ENCODE measurements around the gene SPATA6L. TPM values are rescaled to one million over a fixed set of nuclear protein-coding genes. Genes with fewer than 3 reads are reported as not detected.

SPATA6L gene
- polyA plus RNA-seq, 1 of the 3 experiments (the other 2 are of a cell fraction) = 0.44 TPM

DNA sequence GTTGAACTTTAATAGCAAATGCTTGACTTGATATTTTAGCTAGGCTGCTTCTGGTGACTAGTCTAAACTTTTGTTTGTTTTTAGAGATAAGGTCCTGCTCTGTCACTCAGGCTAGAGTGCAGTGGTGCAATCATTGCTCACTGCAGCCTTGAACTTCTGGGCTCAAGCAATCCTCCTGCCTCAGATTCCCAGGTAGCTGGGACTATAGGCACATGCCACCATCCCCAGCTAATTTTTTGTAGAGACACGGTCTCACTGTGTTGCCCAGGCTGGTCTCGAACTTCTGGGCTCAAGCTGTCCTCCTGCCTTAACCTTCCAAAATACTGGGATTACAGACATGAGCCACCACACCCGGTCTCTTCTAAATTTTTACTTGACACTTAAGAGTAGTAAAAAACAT is 33.8 kb upstream of the SPATA6L start:
- H3K36me3 ChIP-seq (replicated peaks in 1 of 2; ENCODE audit: control insufficient read depth in 1 of 2, insufficient read depth in 2 of 2, low read length in 1 of 2) = peaks cover 59 to 75% of the 10 kb centered on the region in 2 experiments

DNA sequence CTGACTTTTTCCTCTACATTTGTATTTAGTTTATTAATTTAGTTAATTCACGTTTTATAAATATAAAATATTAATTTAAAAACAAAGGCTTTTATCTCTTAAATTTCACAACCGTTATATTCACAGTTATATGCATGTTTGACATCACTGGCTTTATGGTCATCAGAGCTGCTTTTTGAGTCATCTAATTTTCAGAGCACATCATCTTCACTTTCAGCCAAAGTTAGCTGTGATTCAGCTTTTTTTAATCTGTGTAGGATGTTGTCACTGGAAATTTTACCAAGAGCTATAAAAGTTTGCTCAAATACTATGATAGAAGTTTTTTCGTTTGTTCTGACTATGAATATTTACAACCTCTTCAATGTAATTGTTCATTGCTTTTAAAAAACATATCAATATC is 25.5 kb upstream of the SPATA6L start:
- no peaks in the 10 kb centered on the region; a peak in 2 of 4 replicates for H3K4me1 ChIP-seq (ENCODE audit: control insufficient read depth in 1 of 2, insufficient read depth in 2 of 2, low read depth in 1 of 2, low read length in 1 of 2)
- peaks cover 10% of the 10 kb centered on the region for H3F3A ChIP-seq (replicated peaks; ENCODE audit: insufficient read depth)
- H2AFZ ChIP-seq (ENCODE audit: low read depth) = no peak overlapping the region
- no peaks in the 10 kb centered on the region for H3K9me2 ChIP-seq
- no peak overlapping the region for H3K9ac ChIP-seq
- TF ChIP-seq, protein P1, sequence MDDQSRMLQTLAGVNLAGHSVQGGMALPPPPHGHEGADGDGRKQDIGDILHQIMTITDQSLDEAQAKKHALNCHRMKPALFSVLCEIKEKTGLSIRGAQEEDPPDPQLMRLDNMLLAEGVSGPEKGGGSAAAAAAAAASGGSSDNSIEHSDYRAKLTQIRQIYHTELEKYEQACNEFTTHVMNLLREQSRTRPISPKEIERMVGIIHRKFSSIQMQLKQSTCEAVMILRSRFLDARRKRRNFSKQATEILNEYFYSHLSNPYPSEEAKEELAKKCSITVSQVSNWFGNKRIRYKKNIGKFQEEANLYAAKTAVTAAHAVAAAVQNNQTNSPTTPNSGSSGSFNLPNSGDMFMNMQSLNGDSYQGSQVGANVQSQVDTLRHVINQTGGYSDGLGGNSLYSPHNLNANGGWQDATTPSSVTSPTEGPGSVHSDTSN (IDR thresholded peaks at IDR 0.05) = no peak
- peak; percentile 13; the same call in 1 of the 2 replicates for TF ChIP-seq FOSL2 (IDR thresholded peaks at IDR 0.05; ENCODE audit: borderline replicate concordance, low read depth)
- ChIA-PET POLR2A (interaction anchor here (0.5 kb wide), 1 partner anchor 14 kb away, joined by 3 read pairs; no protein-coding TSS in a partner anchor), CTCF (interaction anchor here (1.2 kb wide), 1 partner anchor 9 kb away, joined by 3 read pairs; no protein-coding TSS in a partner anchor)
- peak overlapping the region in 1 of 2 experiments; percentile 34; a peak in 1 of 4 replicates for H3K27ac ChIP-seq (ENCODE audit: low read depth in 2 of 2, low read length in 1 of 2)
- peaks cover 22% of the 10 kb centered on the region in 2 experiments for H3K36me3 ChIP-seq (replicated peaks in 1 of 2; ENCODE audit: control insufficient read depth in 1 of 2, insufficient read depth in 2 of 2, low read length in 1 of 2)
- H3K9me3 ChIP-seq = no peaks in the 10 kb centered on the region
- peaks cover 44% of the 10 kb centered on the region for H3K79me2 ChIP-seq (ENCODE audit: insufficient read depth)
- no peak overlapping the region for H3K4me2 ChIP-seq
- WGBS (ENCODE audit: low lambda C conversion rate) = 78% methylated on average over 3 of the region's 3 CpGs
- no peak overlapping the region for H3K4me3 ChIP-seq (ENCODE audit: low read depth in 2 of 2, low read length in 1 of 2)
- no peak for DNase-seq
- H3K27me3 ChIP-seq (ENCODE audit: insufficient read depth) = no peaks in the 10 kb centered on the region
- H4K20me1 ChIP-seq (ENCODE audit: insufficient read depth) = no peaks in the 10 kb centered on the region

More for the DNA sequence above, 33.8 kb upstream of the SPATA6L start:
- no peaks in the 10 kb centered on the region for H3K9me3 ChIP-seq
- H4K20me1 ChIP-seq (ENCODE audit: insufficient read depth) = no peaks in the 10 kb centered on the region
- H3K79me2 ChIP-seq (ENCODE audit: insufficient read depth) = peaks cover 21% of the 10 kb centered on the region
- H3K27me3 ChIP-seq (ENCODE audit: insufficient read depth) = no peaks in the 10 kb centered on the region
- H3K4me3 ChIP-seq (ENCODE audit: low read depth in 2 of 2, low read length in 1 of 2) = no peak overlapping the region
- no peak overlapping the region for H3K27ac ChIP-seq (ENCODE audit: low read depth in 2 of 2, low read length in 1 of 2)
- POLR2A ChIA-PET = no interaction called here
- DNase-seq = no peak
- H2AFZ ChIP-seq (ENCODE audit: low read depth) = no peak overlapping the region
- H3K9ac ChIP-seq = no peak overlapping the region
- no peaks in the 10 kb centered on the region; a peak in 1 of 4 replicates for H3K4me1 ChIP-seq (ENCODE audit: control insufficient read depth in 1 of 2, insufficient read depth in 2 of 2, low read depth in 1 of 2, low read length in 1 of 2)
- CTCF ChIA-PET = no interaction called here
- WGBS (ENCODE audit: low lambda C conversion rate) = 96% methylated on average over 3 of the region's 3 CpGs
- H3K4me2 ChIP-seq = no peak overlapping the region
- peaks cover 6% of the 10 kb centered on the region for H3F3A ChIP-seq (replicated peaks; ENCODE audit: insufficient read depth)
- no peaks in the 10 kb centered on the region for H3K9me2 ChIP-seq
- TF ChIP-seq EZH2phosphoT487 (IDR thresholded peaks at IDR 0.05; ENCODE audit: borderline replicate concordance, low read depth) = no peak
- TF ChIP-seq SMC3 (IDR thresholded peaks at IDR 0.05; ENCODE audit: low read depth, low read length) = no peak
- TF ChIP-seq, protein P2, sequence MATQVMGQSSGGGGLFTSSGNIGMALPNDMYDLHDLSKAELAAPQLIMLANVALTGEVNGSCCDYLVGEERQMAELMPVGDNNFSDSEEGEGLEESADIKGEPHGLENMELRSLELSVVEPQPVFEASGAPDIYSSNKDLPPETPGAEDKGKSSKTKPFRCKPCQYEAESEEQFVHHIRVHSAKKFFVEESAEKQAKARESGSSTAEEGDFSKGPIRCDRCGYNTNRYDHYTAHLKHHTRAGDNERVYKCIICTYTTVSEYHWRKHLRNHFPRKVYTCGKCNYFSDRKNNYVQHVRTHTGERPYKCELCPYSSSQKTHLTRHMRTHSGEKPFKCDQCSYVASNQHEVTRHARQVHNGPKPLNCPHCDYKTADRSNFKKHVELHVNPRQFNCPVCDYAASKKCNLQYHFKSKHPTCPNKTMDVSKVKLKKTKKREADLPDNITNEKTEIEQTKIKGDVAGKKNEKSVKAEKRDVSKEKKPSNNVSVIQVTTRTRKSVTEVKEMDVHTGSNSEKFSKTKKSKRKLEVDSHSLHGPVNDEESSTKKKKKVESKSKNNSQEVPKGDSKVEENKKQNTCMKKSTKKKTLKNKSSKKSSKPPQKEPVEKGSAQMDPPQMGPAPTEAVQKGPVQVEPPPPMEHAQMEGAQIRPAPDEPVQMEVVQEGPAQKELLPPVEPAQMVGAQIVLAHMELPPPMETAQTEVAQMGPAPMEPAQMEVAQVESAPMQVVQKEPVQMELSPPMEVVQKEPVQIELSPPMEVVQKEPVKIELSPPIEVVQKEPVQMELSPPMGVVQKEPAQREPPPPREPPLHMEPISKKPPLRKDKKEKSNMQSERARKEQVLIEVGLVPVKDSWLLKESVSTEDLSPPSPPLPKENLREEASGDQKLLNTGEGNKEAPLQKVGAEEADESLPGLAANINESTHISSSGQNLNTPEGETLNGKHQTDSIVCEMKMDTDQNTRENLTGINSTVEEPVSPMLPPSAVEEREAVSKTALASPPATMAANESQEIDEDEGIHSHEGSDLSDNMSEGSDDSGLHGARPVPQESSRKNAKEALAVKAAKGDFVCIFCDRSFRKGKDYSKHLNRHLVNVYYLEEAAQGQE (IDR thresholded peaks at IDR 0.05; ENCODE audit: low read depth, low read length) = no peak
- TF ChIP-seq FOXJ3 (CRISPR knock-in tag; IDR thresholded peaks at IDR 0.05) = no peak
- TF ChIP-seq RAD21 (IDR thresholded peaks at IDR 0.05; ENCODE audit: low read length) = no peak
- TF ChIP-seq, protein P1 (IDR thresholded peaks at IDR 0.05) = no peak
- TF ChIP-seq RXRA (IDR thresholded peaks at IDR 0.05; ENCODE audit: borderline replicate concordance, low read depth) = no peak

All from SK-N-SH (cell line).